Measurements from ENCODE around the gene ZNF561. TPM values are rescaled to one million over a fixed set of nuclear protein-coding genes. Genes with fewer than 3 reads are reported as not detected.
"Not testable (repeated sequence)": the region's sequence is repeated elsewhere in the genome, so short reads cannot be mapped to it uniquely, and the experiment has no call there.

ZNF561 gene
- total RNA-seq, 6 experiments from 2014 or later, result 25.0 to 31.6 (median 26.3) TPM

- Mint-ChIP-seq H3K4me3 (no peak overlapping the region), H3K9me3 (peaks cover 67% of the 10 kb centered on the region), H3K4me1 (ENCODE audit: low read depth) (no peaks in the 10 kb centered on the region), H3K27me3 (ENCODE audit: insufficient read depth) (peaks cover 2% of the 10 kb centered on the region; the same call in 1 of the 2 replicates), H3K36me3 (ENCODE audit: low read depth) (peaks cover 68% of the 10 kb centered on the region), H3K27ac (no peak overlapping the region)
- no peak for DNase-seq
- no peak for TF ChIP-seq CTCF (IDR thresholded peaks at IDR 0.05)
Observed at GRCh38 chr19:9608912-9609311, 12.1 kb downstream of the ZNF561 start.

- Mint-ChIP-seq H3K4me3 (no peak overlapping the region; the same call in 1 of the 2 replicates), H3K27me3 (ENCODE audit: insufficient read depth) (peaks cover 13% of the 10 kb centered on the region), H3K9me3 (peaks cover 4% of the 10 kb centered on the region; the same call in 1 of the 2 replicates), H3K27ac (peak overlapping the region; percentile 34), H3K4me1 (ENCODE audit: low read depth) (peaks cover 28% of the 10 kb centered on the region), H3K36me3 (ENCODE audit: low read depth) (peaks cover 9% of the 10 kb centered on the region; the same call in 1 of the 2 replicates)
- no peak for TF ChIP-seq CTCF (IDR thresholded peaks at IDR 0.05)
- DNase-seq, result peak; percentile 95
Observed at GRCh38 chr19:9597027-9597426, 24.0 kb downstream of the ZNF561 start.

GRCh38 chr19:9586764-9587163 lies 34.3 kb downstream of the ZNF561 start:
- H3K27me3 Mint-ChIP-seq (ENCODE audit: insufficient read depth), result peaks cover 20% of the 10 kb centered on the region
- peaks cover 12% of the 10 kb centered on the region for H3K4me1 Mint-ChIP-seq (ENCODE audit: low read depth)
- no peak overlapping the region for H3K27ac Mint-ChIP-seq
- peaks cover 14% of the 10 kb centered on the region for H3K36me3 Mint-ChIP-seq (ENCODE audit: low read depth)
- peak; percentile 89 for TF ChIP-seq CTCF (IDR thresholded peaks at IDR 0.05)
- peak overlapping the region; percentile 1; the same call in 1 of the 2 replicates for H3K4me3 Mint-ChIP-seq
- peak; percentile 45 for DNase-seq
- peaks cover 14% of the 10 kb centered on the region for H3K9me3 Mint-ChIP-seq

GRCh38 chr19:9584073-9584833 lies 36.8 kb downstream of the ZNF561 start, which contains the start of gene ZNF121:
ZNF121 (minus strand) TSS chr19:9584504; CDS start chr19:9568097, 16,407 bp downstream.
- Mint-ChIP-seq H3K4me1 (ENCODE audit: low read depth) (peaks cover 22% of the 10 kb centered on the region), H3K36me3 (ENCODE audit: low read depth) (peaks cover 39% of the 10 kb centered on the region), H3K27me3 (ENCODE audit: insufficient read depth) (peaks cover 7% of the 10 kb centered on the region; the same call in 1 of the 2 replicates), H3K9me3 (peaks cover 36% of the 10 kb centered on the region), H3K27ac (peak within 1 kb of the TSS; percentile 98), H3K4me3 (peak within 1 kb of the TSS; percentile 96)
- no peak for TF ChIP-seq CTCF (IDR thresholded peaks at IDR 0.05)
- DNase-seq, result peak; percentile 57

GRCh38 chr19:9582081-9582725 lies 38.8 kb downstream of the ZNF561 start:
- not testable (repeated sequence) for DNase-seq; H3K27ac Mint-ChIP-seq; H3K27me3 Mint-ChIP-seq (ENCODE audit: insufficient read depth)
- Mint-ChIP-seq H3K36me3 (ENCODE audit: low read depth) (peaks cover 56% of the 10 kb centered on the region), H3K4me3 (peak overlapping the region; percentile 76), H3K9me3 (peaks cover 57% of the 10 kb centered on the region), H3K4me1 (ENCODE audit: low read depth) (peaks cover 22% of the 10 kb centered on the region)

- TF ChIP-seq CTCF (IDR thresholded peaks at IDR 0.05), result no peak
- peaks cover 7% of the 10 kb centered on the region; the same call in 1 of the 2 replicates for H3K27me3 Mint-ChIP-seq (ENCODE audit: insufficient read depth)
- DNase-seq, result no peak
- peaks cover 16% of the 10 kb centered on the region for H3K4me1 Mint-ChIP-seq (ENCODE audit: low read depth)
- H3K4me3 Mint-ChIP-seq, result no peak overlapping the region
- H3K36me3 Mint-ChIP-seq (ENCODE audit: low read depth), result peaks cover 71% of the 10 kb centered on the region
- no peak overlapping the region for H3K27ac Mint-ChIP-seq
- H3K9me3 Mint-ChIP-seq, result peaks cover 71% of the 10 kb centered on the region
Observed at GRCh38 chr19:9580728-9581127, 40.3 kb downstream of the ZNF561 start.

All from HFFc6 (cell line).